ENCODE data around the gene TPCN1.
"Not testable (repeated sequence)": the region's sequence is repeated elsewhere in the genome, so short reads cannot be mapped to it uniquely, and the experiment has no call there.

Gene TPCN1

GRCh38 chr12:113202300-113203075, 18.8 kb upstream of the TPCN1 start:
- DNase-seq (ENCODE audit: low read depth): no peak
- no peak overlapping the region for H3K4me3 ChIP-seq (ENCODE audit: low read depth, low read length)
- TF ChIP-seq CTCF (IDR thresholded peaks at IDR 0.05; ENCODE audit: low read depth, low read length, missing control alignments): no peak

- no peak overlapping the region for H3K4me3 ChIP-seq (ENCODE audit: low read depth, low read length)
- no peak for DNase-seq (ENCODE audit: low read depth)
- no peak for TF ChIP-seq CTCF (IDR thresholded peaks at IDR 0.05; ENCODE audit: low read depth, low read length, missing control alignments)
Measured at GRCh38 chr12:113203852-113204760, 17.2 kb upstream of the TPCN1 start.

DNA sequence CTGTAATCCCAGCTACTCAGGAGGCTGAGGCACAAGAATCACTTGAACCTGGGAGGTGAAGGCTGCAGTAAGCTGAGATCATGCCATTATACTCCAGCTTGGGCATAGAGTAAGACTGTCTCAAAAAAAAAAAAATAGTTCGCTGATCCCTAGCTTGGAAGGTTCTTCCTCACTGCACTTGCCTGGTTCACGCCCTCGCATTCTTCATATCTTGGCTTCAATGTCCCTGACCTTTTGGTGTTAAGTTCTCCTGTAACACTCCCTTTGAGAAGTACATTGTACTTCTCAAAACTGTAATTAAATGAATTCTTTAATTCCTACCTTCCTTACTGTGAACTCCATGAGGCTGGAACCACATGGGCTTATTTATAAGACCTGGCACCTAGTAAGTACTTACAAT, 16.5 kb upstream of the TPCN1 start:
- DNase-seq (ENCODE audit: low read depth): no peak
- no peak overlapping the region for H3K4me3 ChIP-seq (ENCODE audit: low read depth, low read length)
- no peak for TF ChIP-seq CTCF (IDR thresholded peaks at IDR 0.05; ENCODE audit: low read depth, low read length, missing control alignments)

GRCh38 chr12:113206802-113207201, 14.5 kb upstream of the TPCN1 start:
- DNase-seq (ENCODE audit: low read depth); H3K4me3 ChIP-seq (ENCODE audit: low read depth, low read length): not testable (repeated sequence)

DNA sequence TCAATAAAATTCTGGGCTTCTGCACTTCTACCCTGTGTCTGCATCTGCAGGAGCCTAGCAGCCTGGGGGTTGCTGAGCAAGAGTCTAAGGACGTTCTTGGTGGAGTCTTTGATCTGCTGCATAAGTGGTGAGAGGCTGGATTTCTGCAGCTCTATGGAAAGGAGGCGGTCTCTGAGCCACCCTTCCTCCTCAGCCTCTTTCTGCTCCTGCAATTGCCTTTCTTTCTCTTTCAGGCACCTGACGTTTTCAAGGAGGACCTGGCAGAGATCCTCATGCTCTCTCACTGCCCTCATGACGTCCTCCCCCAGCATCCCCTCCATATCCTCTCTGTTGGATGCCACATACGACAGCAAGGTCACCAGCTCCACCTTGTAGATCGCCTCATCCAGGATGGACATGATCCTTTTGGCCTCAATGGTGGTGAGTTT, 13.6 kb upstream of the TPCN1 start:
- peak overlapping the region; percentile 25; the same call in 1 of the 2 replicates for H3K4me3 ChIP-seq (ENCODE audit: low read depth, low read length)
- no peak for TF ChIP-seq CTCF (IDR thresholded peaks at IDR 0.05; ENCODE audit: low read depth, low read length, missing control alignments)
- no peak for DNase-seq (ENCODE audit: low read depth)

DNA sequence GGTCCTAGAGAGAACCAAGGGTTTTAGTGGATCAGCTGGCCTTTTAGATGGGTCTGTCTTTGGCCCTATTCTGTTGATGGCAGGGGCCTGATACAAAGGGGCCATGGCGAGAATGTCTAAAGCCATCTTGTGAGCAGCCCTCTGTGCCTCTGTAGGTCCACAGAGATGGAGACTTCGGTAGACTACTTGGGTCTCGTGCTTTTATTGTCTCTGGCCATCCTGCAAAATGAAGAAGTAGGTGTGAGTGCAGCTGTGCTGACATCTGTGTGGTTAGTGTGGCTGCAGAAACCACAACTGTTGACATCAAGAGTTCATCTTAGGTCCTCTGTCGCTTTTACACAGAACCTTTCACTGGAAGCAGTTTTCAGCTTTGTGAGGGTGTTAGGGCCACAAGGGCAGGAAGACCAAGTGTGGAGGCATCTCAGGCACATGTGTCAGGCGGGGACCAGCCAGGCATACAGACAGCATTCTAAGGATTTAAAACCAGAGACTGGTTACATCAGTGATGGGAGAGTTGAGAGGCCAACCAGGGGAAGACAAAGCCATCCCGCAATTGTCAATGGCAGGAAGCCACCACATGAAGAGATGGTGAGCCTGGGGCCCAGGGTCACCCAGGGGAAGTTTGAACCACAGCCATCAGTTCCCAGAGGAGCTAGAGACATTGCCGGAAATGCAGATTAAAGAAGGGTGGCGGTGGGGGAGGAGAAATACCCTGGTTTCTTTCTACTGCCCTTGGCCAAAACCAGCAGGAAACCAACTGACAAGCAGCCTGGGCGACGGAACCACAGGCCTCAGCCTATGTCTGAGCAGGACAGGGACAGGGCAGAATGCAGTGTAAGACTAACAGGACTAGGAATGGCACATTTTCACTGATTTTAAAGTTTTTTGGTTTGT, 13.0 kb upstream of the TPCN1 start:
- DNase-seq (ENCODE audit: low read depth): peak; percentile 97
- H3K4me3 ChIP-seq (ENCODE audit: low read depth, low read length): peak overlapping the region; percentile 25; the same call in 1 of the 2 replicates
- no peak for TF ChIP-seq CTCF (IDR thresholded peaks at IDR 0.05; ENCODE audit: low read depth, low read length, missing control alignments)

Data from GM12864 (cell line).